Ectodermal cell (in vitro differentiated cells): ENCODE measurements around the gene GPR63.

Experiments used
- H3K27ac ChIP-seq: 2 replicates; pipeline ENCODE4 v1.7.0; 2013; ENCODE audit warnings: mild to moderate bottlenecking, low read depth, low read length; ENCODE audit not compliant: insufficient read depth, poor library complexity, severe bottlenecking
- H3K27me3 ChIP-seq: 2 replicates; pipeline ENCODE4 v1.7.0; 2013; ENCODE audit warnings: mild to moderate bottlenecking, low read length; ENCODE audit not compliant: insufficient read depth, control insufficient read depth, poor library complexity, severe bottlenecking
- H3K36me3 ChIP-seq: one replicate; pipeline ENCODE4 v1.7.0; 2013; ENCODE audit warnings: low read length; ENCODE audit not compliant: control insufficient read depth, insufficient read depth
- H3K4me1 ChIP-seq: one replicate; pipeline ENCODE4 v1.7.0; 2013; ENCODE audit warnings: low read length; ENCODE audit not compliant: control insufficient read depth, insufficient read depth
- H3K4me3 ChIP-seq: 2 replicates; pipeline ENCODE4 v1.7.0; 2013; ENCODE audit warnings: low read depth, low read length, control low read depth; ENCODE audit not compliant: insufficient read depth
- H3K9me3 ChIP-seq: 2 replicates; pipeline ENCODE4 v1.7.0; 2013; ENCODE audit warnings: mild to moderate bottlenecking, low read length, moderate library complexity; ENCODE audit not compliant: control insufficient read depth
- WGBS, 2 experiments: methylation state at CpG; one replicate each; pipeline ENCODE4 v1.1.7; 2013; ENCODE audit warnings: missing lambda C conversion rate in 2 of 2; 5-methylcytosine and 5-hydroxymethylcytosine counted together

Gene GPR63

DNA sequence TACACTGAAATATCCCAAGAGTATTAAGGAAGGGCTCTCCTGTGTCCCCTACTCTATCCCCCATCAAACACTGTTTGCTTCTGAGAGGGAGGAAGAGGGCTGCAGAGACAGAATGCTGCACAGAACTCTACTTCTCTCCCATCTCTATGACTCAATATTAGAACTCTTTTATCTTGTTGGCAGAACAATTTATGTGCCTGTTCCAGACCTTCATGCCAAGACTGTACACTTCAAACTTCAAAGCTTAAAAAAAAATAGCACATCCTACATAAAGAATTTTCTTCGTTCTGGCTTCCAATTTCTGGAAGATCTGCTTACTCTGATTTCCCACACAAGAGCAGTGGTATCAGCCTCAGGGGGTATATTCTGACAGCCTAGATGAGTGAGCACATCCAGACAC, 19.6 kb upstream of the GPR63 start:
- H3K27ac ChIP-seq: no peak overlapping the region
- WGBS, 2 experiments: 95 to 98% methylated on average over 1 of the region's 1 CpG
- no peak overlapping the region for H3K4me3 ChIP-seq
- no peaks in the 10 kb centered on the region for H3K27me3 ChIP-seq
- no peaks in the 10 kb centered on the region for H3K4me1 ChIP-seq
- H3K9me3 ChIP-seq: no peaks in the 10 kb centered on the region
- H3K36me3 ChIP-seq: no peaks in the 10 kb centered on the region

- WGBS, 2 experiments: 100% methylated on average over 1 of the region's 2 CpGs
- no peaks in the 10 kb centered on the region for H3K36me3 ChIP-seq
- no peaks in the 10 kb centered on the region for H3K4me1 ChIP-seq
- no peak overlapping the region for H3K27ac ChIP-seq
- no peak overlapping the region for H3K4me3 ChIP-seq
- no peaks in the 10 kb centered on the region for H3K27me3 ChIP-seq
- no peaks in the 10 kb centered on the region for H3K9me3 ChIP-seq
Measured at GRCh38 chr6:96853083-96853482, 15.8 kb upstream of the GPR63 start.

DNA sequence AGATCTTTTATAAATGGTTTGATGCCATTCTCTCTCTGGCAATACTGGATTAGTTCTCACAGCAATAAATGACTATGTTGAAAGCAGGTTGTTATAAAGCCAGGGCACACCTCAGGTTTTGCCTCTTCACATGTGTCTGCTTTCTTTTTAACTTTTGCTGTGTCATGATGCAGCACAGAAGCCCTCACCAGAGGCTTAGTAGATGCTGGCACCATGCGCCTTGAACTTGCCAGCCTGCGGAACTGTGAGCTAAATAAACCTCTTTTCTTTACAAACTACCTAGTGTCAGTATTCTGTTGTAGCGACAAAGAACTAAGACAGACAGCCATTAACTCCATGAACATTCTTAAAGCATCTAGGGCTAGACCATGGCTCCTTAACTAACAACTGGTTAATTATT, 15.3 kb upstream of the GPR63 start:
- Histone ChIP-seq H3K36me3 (no peaks in the 10 kb centered on the region), H3K9me3 (no peaks in the 10 kb centered on the region), H3K4me3 (no peak overlapping the region), H3K4me1 (no peaks in the 10 kb centered on the region), H3K27me3 (no peaks in the 10 kb centered on the region), H3K27ac (no peak overlapping the region)
- 90 to 93% methylated on average over 3 of the region's 3 CpGs for WGBS, 2 experiments

GRCh38 chr6:96851858-96852257, 14.6 kb upstream of the GPR63 start:
- 93 to 97% methylated on average over 5 to 8 of the region's 8 CpGs for WGBS, 2 experiments
- Histone ChIP-seq H3K4me3 (no peak overlapping the region), H3K27ac (no peak overlapping the region), H3K27me3 (no peaks in the 10 kb centered on the region), H3K9me3 (no peaks in the 10 kb centered on the region), H3K36me3 (no peaks in the 10 kb centered on the region), H3K4me1 (no peaks in the 10 kb centered on the region)

- H3K4me1 ChIP-seq: no peaks in the 10 kb centered on the region
- 90 to 91% methylated on average over 2 of the region's 2 CpGs for WGBS, 2 experiments
- no peaks in the 10 kb centered on the region for H3K36me3 ChIP-seq
- no peaks in the 10 kb centered on the region for H3K9me3 ChIP-seq
- H3K27ac ChIP-seq: no peak overlapping the region
- no peaks in the 10 kb centered on the region for H3K27me3 ChIP-seq
- H3K4me3 ChIP-seq: no peak overlapping the region
Measured at GRCh38 chr6:96849615-96850014, 12.3 kb upstream of the GPR63 start.

GRCh38 chr6:96844530-96844929, 7.3 kb upstream of the GPR63 start:
- H3K9me3 ChIP-seq: no peaks in the 10 kb centered on the region
- no peaks in the 10 kb centered on the region for H3K27me3 ChIP-seq
- H3K27ac ChIP-seq: no peak overlapping the region
- H3K4me3 ChIP-seq: no peak overlapping the region
- H3K36me3 ChIP-seq: no peaks in the 10 kb centered on the region
- no peaks in the 10 kb centered on the region for H3K4me1 ChIP-seq

GRCh38 chr6:96841345-96841744, 4.1 kb upstream of the GPR63 start:
- Histone ChIP-seq H3K4me1 (no peaks in the 10 kb centered on the region), H3K4me3 (no peak overlapping the region), H3K36me3 (no peaks in the 10 kb centered on the region), H3K27me3 (peaks cover 15% of the 10 kb centered on the region), H3K9me3 (no peaks in the 10 kb centered on the region), H3K27ac (no peak overlapping the region)
- WGBS, 2 experiments: 89 to 93% methylated on average over 1 to 2 of the region's 2 CpGs

- Histone ChIP-seq H3K27ac (peak overlapping the region; percentile 64), H3K9me3 (no peaks in the 10 kb centered on the region), H3K36me3 (no peaks in the 10 kb centered on the region), H3K4me3 (peak overlapping the region; percentile 88), H3K27me3 (peaks cover 19% of the 10 kb centered on the region), H3K4me1 (peaks cover 3% of the 10 kb centered on the region)
- WGBS, 2 experiments: 0 to 1% methylated on average over 27 of the region's 27 CpGs
Measured at GRCh38 chr6:96836631-96837080, 621 bp downstream of the GPR63 start.

- Histone ChIP-seq H3K27ac (no peak overlapping the region), H3K4me3 (no peak overlapping the region), H3K36me3 (no peaks in the 10 kb centered on the region), H3K27me3 (peaks cover 19% of the 10 kb centered on the region), H3K4me1 (peaks cover 3% of the 10 kb centered on the region), H3K9me3 (no peaks in the 10 kb centered on the region)
- WGBS, 2 experiments: 92 to 100% methylated on average over 2 of the region's 2 CpGs
Measured at GRCh38 chr6:96834070-96834469, 3.2 kb downstream of the GPR63 start.

- H3K4me1 ChIP-seq: peaks cover 3% of the 10 kb centered on the region
- WGBS, 2 experiments: 92 to 98% methylated on average over 1 to 2 of the region's 2 CpGs
- H3K36me3 ChIP-seq: no peaks in the 10 kb centered on the region
- no peak overlapping the region for H3K4me3 ChIP-seq
- H3K27me3 ChIP-seq: peaks cover 8% of the 10 kb centered on the region
- no peak overlapping the region for H3K27ac ChIP-seq
- H3K9me3 ChIP-seq: no peaks in the 10 kb centered on the region
Measured at GRCh38 chr6:96832780-96833179, 4.5 kb downstream of the GPR63 start.

DNA sequence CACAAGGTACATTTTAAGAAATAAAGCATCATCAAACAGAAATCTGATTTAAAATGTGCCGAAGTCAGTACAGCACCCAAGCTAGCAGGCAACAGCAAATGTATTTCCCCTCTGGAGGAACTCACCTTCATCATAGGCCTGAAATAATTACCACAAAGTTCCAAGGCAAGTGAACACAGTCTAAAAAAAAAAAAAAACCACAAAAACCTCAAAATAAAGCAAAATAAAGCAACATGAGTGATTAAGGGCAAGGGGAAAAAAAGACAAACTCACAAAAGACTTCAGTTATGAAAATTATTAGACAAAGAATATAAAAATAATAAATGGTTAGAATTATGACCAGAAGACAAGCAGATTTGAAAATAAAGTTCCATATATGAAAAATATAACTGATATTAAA, 10.4 kb downstream of the GPR63 start:
- H3K27ac ChIP-seq: no peak overlapping the region
- H3K4me3 ChIP-seq: no peak overlapping the region
- H3K27me3 ChIP-seq: no peaks in the 10 kb centered on the region
- no peaks in the 10 kb centered on the region for H3K36me3 ChIP-seq
- 89 to 95% methylated on average over 1 of the region's 1 CpG for WGBS, 2 experiments
- no peaks in the 10 kb centered on the region for H3K9me3 ChIP-seq
- H3K4me1 ChIP-seq: no peaks in the 10 kb centered on the region
